Measurements from ENCODE around the gene ERF.

GRCh38 chr19:42280815-42281145, 25.9 kb upstream of the ERF start:
- TF ChIP-seq CTCF (IDR thresholded peaks at IDR 0.05) (no peak), POLR2A (IDR thresholded peaks at IDR 0.05) (no peak)
